GM23248 (cell line): ENCODE measurements around the gene ITGB1BP2. TPM values are rescaled to one million over a fixed set of nuclear protein-coding genes. Genes with fewer than 3 reads are reported as not detected.
"Not testable (repeated sequence)": the region's sequence is repeated elsewhere in the genome, so short reads cannot be mapped to it uniquely, and the experiment has no call there.

Experiments used
- DNase-seq: peaks from one replicate; pipeline ENCODE4 v3.0.0-alpha.2; 2015
- H2AFZ ChIP-seq: fragments of 200-600 bp; sonication (generic); 2 replicates; pipeline ENCODE4 v1.6.1; 2016; ENCODE audit warnings: antibody characterized with exemption
- H3F3A ChIP-seq: fragments of 200-600 bp; sonication (generic); 2 replicates; pipeline ENCODE4 v1.6.1; 2016; ENCODE audit warnings: mild to moderate bottlenecking, antibody characterized with exemption, mixed run types; ENCODE audit not compliant: insufficient read depth
- H3K27ac ChIP-seq: fragments of 200-600 bp; sonication (generic); 2 replicates; pipeline ENCODE4 v1.5.1; 2016; ENCODE audit warnings: mild to moderate bottlenecking
- H3K27me3 ChIP-seq: fragments of 200-600 bp; sonication (generic); replicated peaks from 2 replicates; pipeline ENCODE4 v1.6.1; 2016; ENCODE audit warnings: mild to moderate bottlenecking; ENCODE audit not compliant: insufficient read depth
- H3K36me3 ChIP-seq: fragments of 200-600 bp; sonication (generic); 2 replicates; pipeline ENCODE4 v1.6.1; 2016; ENCODE audit warnings: low read depth, mild to moderate bottlenecking
- H3K4me1 ChIP-seq: fragments of 200-600 bp; sonication (generic); 2 replicates; pipeline ENCODE4 v1.6.1; 2016; ENCODE audit warnings: mild to moderate bottlenecking; ENCODE audit not compliant: insufficient read depth
- H3K4me2 ChIP-seq: fragments of 200-600 bp; sonication (generic); one replicate; pipeline ENCODE4 v1.6.1; 2016; ENCODE audit warnings: mild to moderate bottlenecking; ENCODE audit not compliant: unreplicated experiment
- H3K4me3 ChIP-seq: fragments of 200-600 bp; sonication (generic); 2 replicates; pipeline ENCODE4 v1.5.1; 2016; ENCODE audit warnings: mild to moderate bottlenecking
- H3K79me2 ChIP-seq: fragments of 200-600 bp; sonication (generic); 2 replicates; pipeline ENCODE4 v1.6.1; 2016; ENCODE audit warnings: mild to moderate bottlenecking; ENCODE audit not compliant: insufficient read depth
- H3K9ac ChIP-seq: fragments of 200-600 bp; sonication (generic); 2 replicates; pipeline ENCODE4 v1.6.1; 2016; ENCODE audit warnings: mild to moderate bottlenecking
- H3K9me2 ChIP-seq: fragments of 200-600 bp; sonication (generic); 2 replicates; pipeline ENCODE4 v1.6.1; 2016; ENCODE audit warnings: mixed run types, mild to moderate bottlenecking, moderate library complexity; ENCODE audit not compliant: insufficient read depth
- H3K9me3 ChIP-seq: fragments of 200-600 bp; sonication (generic); one replicate; pipeline ENCODE4 v1.6.1; 2017; ENCODE audit warnings: low read depth
- H4K20me1 ChIP-seq: fragments of 200-600 bp; sonication (generic); 2 replicates; pipeline ENCODE4 v1.6.0; 2016; ENCODE audit not compliant: insufficient read depth
- EZH2 ChIP-seq: fragments of 200-600 bp; sonication (generic); IDR thresholded peaks from 2 replicates; pipeline ENCODE4 v1.6.1; 2018; ENCODE audit warnings: antibody characterized with exemption, mild to moderate bottlenecking; ENCODE audit not compliant: insufficient read depth, poor library complexity, severe bottlenecking
- EZH2phosphoT487 ChIP-seq: fragments of 200-600 bp; sonication (generic); IDR thresholded peaks from 2 replicates; pipeline ENCODE4 v1.6.1; 2018; ENCODE audit warnings: antibody characterized with exemption, moderate library complexity, mild to moderate bottlenecking, low read depth; ENCODE audit not compliant: insufficient read depth
- WGBS, 2 experiments: methylation state at CpG; one replicate each; pipeline ENCODE4 v1.1.6; 2015 to 2017; ENCODE audit warnings: low lambda C conversion rate in 2 of 2, low coverage in 1 of 2; ENCODE audit errors: missing lambda C conversion rate in 2 of 2; 5-methylcytosine and 5-hydroxymethylcytosine counted together
- in situ Hi-C: fragments of 300-500 bp; cut with MboI; formaldehyde crosslinking; loops from 2 replicates; pipeline ENCODE4 v1.15.0; 2020
- polyA plus RNA-seq: library from polyadenylated mRNA; unstranded; fragments of >200 nt; fragmentation: Nextera tagmentation; extraction: Ambion mirVana; gene quantifications from 2 replicates; pipeline ENCODE4 v1.2.1, GENCODE V29; 2016
- total RNA-seq: library from RNA; depleted of rRNA; stranded (reverse); fragments of >200 nt; shearing (Covaris generic); gene quantifications from 2 replicates; pipeline ENCODE4 v1.2.3, GENCODE V29; 2014

ITGB1BP2 gene
- total and polyA plus RNA-seq, 2 experiments from 2014 or later, result 0.22 TPM; not detected in 1

DNA sequence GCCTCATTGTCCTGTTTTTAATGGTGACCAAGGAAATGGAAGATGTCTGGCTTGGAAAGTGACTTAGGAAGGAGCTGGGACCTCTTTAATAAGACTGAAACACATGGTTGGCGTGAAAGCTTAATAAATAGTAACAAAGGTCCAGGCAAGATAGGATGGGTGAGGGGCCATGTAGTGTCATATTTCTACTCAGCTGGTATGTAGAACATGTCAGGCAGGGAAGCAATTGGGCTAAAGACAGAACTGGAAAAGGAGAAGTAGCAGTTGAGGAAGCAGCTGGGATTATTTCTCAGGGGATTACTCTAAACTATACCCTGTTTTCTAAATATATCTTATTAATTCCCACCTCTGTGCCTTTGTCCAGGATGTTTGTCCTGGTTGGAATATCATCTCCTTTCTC lies 18.6 kb downstream of the ITGB1BP2 start:
- peaks cover 14% of the 10 kb centered on the region; the same call in 1 of the 2 replicates for H3F3A ChIP-seq
- WGBS, 2 experiments, result 100% methylated on average over 1 of the region's 1 CpG
- no peak for DNase-seq
- no peaks in the 10 kb centered on the region for H3K27me3 ChIP-seq
- H3K4me1 ChIP-seq, result peaks cover 13% of the 10 kb centered on the region
- no peak overlapping the region for H3K27ac ChIP-seq
- H4K20me1 ChIP-seq, result no peaks in the 10 kb centered on the region
- no peak overlapping the region for H3K4me3 ChIP-seq
- H2AFZ ChIP-seq, result no peak overlapping the region
- no peaks in the 10 kb centered on the region for H3K9me3 ChIP-seq
- H3K36me3 ChIP-seq, result no peaks in the 10 kb centered on the region
- no peak overlapping the region for H3K9ac ChIP-seq
- TF ChIP-seq EZH2phosphoT487 (no peak), EZH2 (no peak)
- no peaks in the 10 kb centered on the region for H3K9me2 ChIP-seq
- H3K4me2 ChIP-seq, result no peak overlapping the region
- no peaks in the 10 kb centered on the region for H3K79me2 ChIP-seq
- in situ Hi-C loops, result no loop called here

DNA sequence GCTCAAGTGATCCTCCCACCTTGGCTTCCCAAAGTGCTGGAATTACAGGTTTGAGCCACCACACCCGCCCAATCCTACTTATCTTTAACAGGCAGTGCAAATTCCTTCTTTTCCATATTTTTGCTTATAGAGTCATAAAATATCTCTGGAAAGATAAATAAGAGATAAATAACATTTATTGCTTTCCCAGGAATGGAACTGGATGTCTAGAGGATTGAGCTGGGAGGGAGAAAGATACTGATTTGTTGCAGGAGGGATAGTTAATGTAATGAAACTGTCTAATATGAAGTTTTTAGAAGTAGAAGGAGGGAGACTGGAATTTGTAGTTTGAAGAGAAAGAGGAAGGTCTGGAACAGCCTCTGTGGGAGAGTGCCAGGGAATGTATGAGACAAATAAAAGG lies 20.2 kb downstream of the ITGB1BP2 start:
- in situ Hi-C loops, result no loop called here

DNA sequence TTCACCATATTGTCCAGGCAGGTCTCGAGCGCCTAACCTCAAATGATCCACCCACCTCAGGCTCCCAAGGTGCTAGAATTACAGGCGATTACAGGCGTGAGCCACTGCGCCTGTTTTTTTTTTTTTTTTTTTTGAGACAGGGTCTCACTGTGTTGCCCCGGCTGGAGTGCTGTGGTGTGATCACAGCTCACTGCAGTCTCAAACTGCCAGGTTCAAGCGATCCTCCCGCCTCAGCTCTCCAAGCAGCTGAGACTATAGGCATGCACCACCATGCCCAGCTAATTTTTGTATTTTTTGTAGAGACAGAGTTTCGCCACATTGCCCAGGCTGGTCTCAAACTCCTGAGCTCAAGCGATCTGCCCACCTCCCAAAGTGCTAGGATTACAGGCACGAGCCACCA lies 22.9 kb downstream of the ITGB1BP2 start:
- H2AFZ ChIP-seq, H3K4me3 ChIP-seq, H3K9ac ChIP-seq, H3K27me3 ChIP-seq, in situ Hi-C loops, H3K9me2 ChIP-seq, DNase-seq, H3K27ac ChIP-seq, H3F3A ChIP-seq, H3K4me2 ChIP-seq, H3K79me2 ChIP-seq, H3K4me1 ChIP-seq, H3K9me3 ChIP-seq, H3K36me3 ChIP-seq, H4K20me1 ChIP-seq: not testable (repeated sequence)
- WGBS, 2 experiments, result 98 to 99% methylated on average over 10 to 11 of the region's 11 CpGs

More for the DNA sequence above, 20.2 kb downstream of the ITGB1BP2 start:
- no peak for DNase-seq
- Histone ChIP-seq H3K9ac (no peak overlapping the region), H3K36me3 (no peaks in the 10 kb centered on the region), H4K20me1 (no peaks in the 10 kb centered on the region), H3K9me2 (no peaks in the 10 kb centered on the region), H3K79me2 (no peaks in the 10 kb centered on the region), H3K4me2 (no peak overlapping the region), H3K4me3 (no peak overlapping the region), H3K9me3 (no peaks in the 10 kb centered on the region), H3F3A (no peaks in the 10 kb centered on the region; the same call in 1 of the 2 replicates), H3K27ac (no peak overlapping the region), H2AFZ (no peak overlapping the region), H3K4me1 (no peaks in the 10 kb centered on the region), H3K27me3 (no peaks in the 10 kb centered on the region)
- TF ChIP-seq EZH2 (no peak), EZH2phosphoT487 (no peak)
- 100% methylated on average over 1 of the region's 1 CpG for WGBS, 2 experiments

DNA sequence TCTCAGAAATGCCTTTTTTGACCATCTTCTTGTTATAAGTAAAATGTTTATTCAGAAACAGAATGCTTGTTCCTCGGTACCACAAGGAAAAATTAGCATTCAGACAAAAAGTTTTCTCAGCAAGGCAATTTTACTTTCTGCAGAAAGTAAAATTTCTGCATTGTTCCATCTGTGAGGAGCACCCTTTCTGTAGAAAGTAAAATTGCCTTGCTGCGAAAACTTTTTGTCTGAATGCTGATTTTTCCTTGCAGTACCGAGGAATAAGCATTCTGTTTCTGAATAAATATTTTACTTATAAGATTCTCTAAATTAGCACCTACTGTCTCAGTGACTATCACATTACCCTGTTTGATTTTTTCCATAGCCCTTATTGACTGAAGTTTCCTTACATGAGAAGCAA lies 24.8 kb downstream of the ITGB1BP2 start:
- Histone ChIP-seq H3K36me3 (no peaks in the 10 kb centered on the region), H3F3A (no peaks in the 10 kb centered on the region), H3K4me3 (no peak overlapping the region), H3K9me2 (no peaks in the 10 kb centered on the region), H3K4me2 (no peak overlapping the region), H3K27me3 (no peaks in the 10 kb centered on the region), H3K9me3 (no peaks in the 10 kb centered on the region), H4K20me1 (no peaks in the 10 kb centered on the region), H3K4me1 (no peaks in the 10 kb centered on the region), H2AFZ (no peak overlapping the region), H3K9ac (no peak overlapping the region), H3K27ac (no peak overlapping the region), H3K79me2 (no peaks in the 10 kb centered on the region)
- in situ Hi-C loops, result no loop called here
- TF ChIP-seq EZH2phosphoT487, result no peak
- no peak for TF ChIP-seq EZH2
- DNase-seq, result no peak
- WGBS, 2 experiments, result 96 to 100% methylated on average over 3 of the region's 3 CpGs

DNA sequence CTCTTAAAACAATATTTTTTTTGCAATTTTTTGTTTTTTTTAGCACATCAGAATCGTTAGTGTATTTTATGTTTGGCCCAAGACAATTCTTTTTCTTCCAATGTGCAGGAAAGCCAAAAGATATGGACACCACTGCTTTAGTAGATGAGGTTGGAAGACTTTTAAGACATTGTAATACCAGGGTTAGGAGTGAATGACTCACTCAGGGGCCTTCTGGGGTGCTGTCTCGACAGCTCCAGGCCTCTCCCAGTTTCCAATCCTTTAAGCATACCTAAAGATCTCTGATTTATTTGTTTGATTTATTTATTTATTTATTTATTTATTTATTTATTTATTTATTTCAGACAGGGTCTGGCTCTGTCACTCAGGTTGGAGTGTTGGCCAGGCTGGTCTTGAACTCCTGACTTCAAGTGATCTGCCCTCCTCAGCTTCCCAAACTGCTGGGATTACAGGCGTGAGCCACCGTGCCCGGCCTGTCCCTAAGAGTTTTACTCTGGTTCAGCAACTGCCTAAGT lies 47.7 kb downstream of the ITGB1BP2 start:
- H3K9me3 ChIP-seq, H3K27ac ChIP-seq, H3F3A ChIP-seq, H3K4me3 ChIP-seq, H3K27me3 ChIP-seq, H3K9ac ChIP-seq, H4K20me1 ChIP-seq, in situ Hi-C loops, H3K9me2 ChIP-seq, H3K4me1 ChIP-seq, H3K36me3 ChIP-seq, H3K79me2 ChIP-seq, H3K4me2 ChIP-seq, H2AFZ ChIP-seq: not testable (repeated sequence)
- DNase-seq, result peak; percentile 18
- 89 to 90% methylated on average over 2 of the region's 5 CpGs for WGBS, 2 experiments

DNA sequence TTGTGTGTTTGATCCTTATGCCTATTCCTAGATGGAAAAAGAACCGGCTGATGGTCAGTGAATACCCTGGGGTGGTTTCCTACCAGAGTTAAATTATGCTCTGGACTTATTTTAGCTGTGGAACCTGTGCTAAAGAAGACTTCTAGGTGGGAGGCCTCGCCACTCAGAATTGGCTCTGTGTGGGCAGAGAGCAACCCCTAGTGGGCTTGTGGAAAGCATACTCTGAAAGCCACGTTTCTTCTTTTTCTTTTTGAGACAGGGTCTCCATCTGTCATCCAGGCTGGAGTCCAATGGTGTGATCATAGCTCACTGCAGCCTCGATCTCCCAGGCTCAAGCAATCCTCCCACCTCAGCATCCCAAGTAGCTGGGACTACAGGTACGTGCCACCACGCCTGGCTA lies 48.3 kb downstream of the ITGB1BP2 start:
- H3K27ac ChIP-seq, H3K4me2 ChIP-seq, H3K4me3 ChIP-seq, H3K9ac ChIP-seq, H3K9me2 ChIP-seq, DNase-seq, H3K79me2 ChIP-seq, H3F3A ChIP-seq, H2AFZ ChIP-seq, H3K9me3 ChIP-seq, in situ Hi-C loops, H3K4me1 ChIP-seq, H3K27me3 ChIP-seq, H3K36me3 ChIP-seq, H4K20me1 ChIP-seq: not testable (repeated sequence)
- 55% methylated on average over 2 of the region's 6 CpGs; no CpG with 5 or more reads in 1 of the 2 experiments for WGBS, 2 experiments

DNA sequence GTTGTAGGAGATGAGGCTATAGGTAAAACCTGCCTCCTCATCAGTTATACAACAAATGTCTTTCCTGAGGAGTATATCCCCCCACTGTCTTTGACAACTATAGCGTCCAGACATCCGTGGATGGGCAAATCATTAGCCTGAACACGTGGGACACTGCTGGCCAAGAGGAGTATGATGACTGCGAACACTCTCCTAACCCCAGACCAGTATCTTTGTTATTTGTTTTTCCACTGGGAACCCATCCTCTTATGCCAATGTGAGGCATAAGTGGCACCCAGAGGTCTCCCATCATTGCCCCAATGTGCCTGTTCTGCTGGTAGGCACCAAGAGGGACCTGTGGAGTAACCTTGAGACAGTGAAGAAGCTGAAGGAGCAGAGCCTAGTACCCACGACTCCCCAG lies 50.9 kb downstream of the ITGB1BP2 start:
- H3K4me3 ChIP-seq, in situ Hi-C loops, H3K27me3 ChIP-seq, H3K4me2 ChIP-seq, H3K9me2 ChIP-seq, H3K79me2 ChIP-seq, H3K27ac ChIP-seq, H4K20me1 ChIP-seq, H3K36me3 ChIP-seq, H3K9me3 ChIP-seq, H3F3A ChIP-seq, H3K9ac ChIP-seq, DNase-seq, H2AFZ ChIP-seq, H3K4me1 ChIP-seq: not testable (repeated sequence)
- WGBS, 2 experiments, result 86 to 89% methylated on average over 5 of the region's 5 CpGs
